ENCODE results near the gene ULK1. TPM values are rescaled to one million over a fixed set of nuclear protein-coding genes. Genes with fewer than 3 reads are reported as not detected.

ULK1 gene
- total RNA-seq, 1 experiment from 2014 or later = 67.8 TPM

GRCh38 chr12:131895640-131896079, 1.2 kb downstream of the ULK1 start:
- peak overlapping the region; percentile 84 for H3K27ac Mint-ChIP-seq
- peaks cover 8% of the 10 kb centered on the region; the same call in 1 of the 2 replicates for H3K4me1 Mint-ChIP-seq
- TF ChIP-seq AR (CRISPR knock-in tag; IDR thresholded peaks at IDR 0.05) (no peak), ZNF281 (CRISPR knock-in tag; IDR thresholded peaks at IDR 0.05) (no peak), TEAD4 (CRISPR knock-in tag; IDR thresholded peaks at IDR 0.05) (no peak), ZNF423 (CRISPR knock-in tag; IDR thresholded peaks at IDR 0.05) (0 out of 2 replicates have a peak, but pooled peaks have one; percentile 9), ATF6 (CRISPR knock-in tag; IDR thresholded peaks at IDR 0.05) (no peak), GABPB1 (CRISPR knock-in tag; IDR thresholded peaks at IDR 0.05) (no peak), CREB1 (CRISPR knock-in tag; IDR thresholded peaks at IDR 0.05) (no peak)
- no peaks in the 10 kb centered on the region for H3K36me3 Mint-ChIP-seq
- POLR2A ChIA-PET = interaction anchor here (1.3 kb wide), 1 partner anchor 34 kb away, joined by 6 read pairs; no protein-coding TSS in a partner anchor
- DNase-seq (ENCODE audit: low spot score) = no peak
- peak overlapping the region; percentile 71 for H3K4me3 Mint-ChIP-seq
- CTCF ChIA-PET = no interaction called here
- H3K27me3 Mint-ChIP-seq (ENCODE audit: low read depth) = no peaks in the 10 kb centered on the region
- H3K9me3 Mint-ChIP-seq = no peaks in the 10 kb centered on the region
- no peak for ATAC-seq

- peak overlapping the region; percentile 71 for H3K4me3 Mint-ChIP-seq
- peaks cover 8% of the 10 kb centered on the region; the same call in 1 of the 2 replicates for H3K4me1 Mint-ChIP-seq
- no peaks in the 10 kb centered on the region for H3K36me3 Mint-ChIP-seq
- CTCF ChIA-PET = interaction anchor here (1.3 kb wide), 1 partner anchor 45 kb away, joined by 3 read pairs; no protein-coding TSS in a partner anchor
- H3K27ac Mint-ChIP-seq = 0 out of 2 replicates have a peak overlapping the region, but pooled peaks have one; percentile 45
- no peaks in the 10 kb centered on the region for H3K27me3 Mint-ChIP-seq (ENCODE audit: low read depth)
- POLR2A ChIA-PET = interaction anchor here (0.7 to 1.3 kb wide), 3 partner anchors 32 to 85 kb away, joined by 3 to 8 read pairs (median 6); no protein-coding TSS in a partner anchor
- peak; percentile 87 for DNase-seq (ENCODE audit: low spot score)
- peak; percentile 79 for ATAC-seq
- H3K9me3 Mint-ChIP-seq = no peaks in the 10 kb centered on the region
- TF ChIP-seq SMAD4 (CRISPR knock-in tag; IDR thresholded peaks at IDR 0.05) = no peak
- TF ChIP-seq AFF4 (CRISPR knock-in tag; IDR thresholded peaks at IDR 0.05; ENCODE audit: borderline replicate concordance) = no peak
- no peak for TF ChIP-seq ELF4 (CRISPR knock-in tag; IDR thresholded peaks at IDR 0.05; ENCODE audit: low read depth)
- no peak for TF ChIP-seq ZNF317 (CRISPR knock-in tag; IDR thresholded peaks at IDR 0.05; ENCODE audit: borderline replicate concordance, low read depth)
- peak; percentile 77 for TF ChIP-seq GABPB1 (CRISPR knock-in tag; IDR thresholded peaks at IDR 0.05)
- no peak for TF ChIP-seq NR1H2 (CRISPR knock-in tag; IDR thresholded peaks at IDR 0.05)
- TF ChIP-seq PRDM15 (CRISPR knock-in tag; IDR thresholded peaks at IDR 0.05) = peak; percentile 62
Observed at GRCh38 chr12:131896080-131896810, 1.8 kb downstream of the ULK1 start.
